Epithelial cell of proximal tubule (primary cell): Measurements from ENCODE around the gene MGAT3. TPM values are rescaled to one million over a fixed set of nuclear protein-coding genes. Genes with fewer than 3 reads are reported as not detected.

Experiments used
- DNase-seq: peaks from one replicate; pipeline ENCODE4 v3.0.0-alpha.2; 2011; ENCODE audit warnings: low read depth
- H3K4me3 ChIP-seq: 2 replicates; pipeline ENCODE4 v1.5.1; 2011; ENCODE audit warnings: low read depth, mild to moderate bottlenecking, low read length
- CTCF ChIP-seq: conservative IDR thresholded peaks from 2 replicates; pipeline ENCODE4 v1.5.1; 2012; ENCODE audit warnings: low read depth, mild to moderate bottlenecking, low read length
- total RNA-seq: library from RNA; depleted of rRNA; stranded (reverse); fragments of >200 nt; gene quantifications from 2 replicates; pipeline ENCODE4 v1.2.3, GENCODE V29; 2015

MGAT3 gene
- total RNA-seq, 1 donor from 2014 or later: 2.4 TPM

- no peak for TF ChIP-seq CTCF
- DNase-seq: no peak
- H3K4me3 ChIP-seq: peak overlapping the region; percentile 100
Observed at GRCh38 chr22:39522567-39523300, 65.9 kb downstream of the MGAT3 start.

GRCh38 chr22:39524089-39524752, 67.4 kb downstream of the MGAT3 start:
- DNase-seq: no peak
- H3K4me3 ChIP-seq: no peak overlapping the region

GRCh38 chr22:39524753-39525657, 68.2 kb downstream of the MGAT3 start:
- no peak for TF ChIP-seq CTCF
- DNase-seq: no peak
- H3K4me3 ChIP-seq: no peak overlapping the region

More at GRCh38 chr22:39524089-39524752, 67.4 kb downstream of the MGAT3 start:
- no peak for TF ChIP-seq CTCF

GRCh38 chr22:39525658-39525975, 68.8 kb downstream of the MGAT3 start:
- DNase-seq: no peak
- no peak overlapping the region for H3K4me3 ChIP-seq
- TF ChIP-seq CTCF: no peak

GRCh38 chr22:39526736-39527171, 69.9 kb downstream of the MGAT3 start:
- no peak for DNase-seq
- no peak for TF ChIP-seq CTCF
- no peak overlapping the region for H3K4me3 ChIP-seq

- DNase-seq: no peak
- TF ChIP-seq CTCF: no peak
- H3K4me3 ChIP-seq: no peak overlapping the region
Observed at GRCh38 chr22:39527481-39527961, 70.7 kb downstream of the MGAT3 start.
